ENCODE results near the gene THNSL1.

GRCh38 chr10:25063157-25063556 is 46.7 kb downstream of the THNSL1 start:
- TF ChIP-seq ELF4 (IDR thresholded peaks at IDR 0.05) (no peak), SUZ12 (IDR thresholded peaks at IDR 0.05) (no peak), ZNF384 (IDR thresholded peaks at IDR 0.05) (no peak)
